ENCODE data around the gene IFNGR1.
"Not testable (repeated sequence)": the region's sequence is repeated elsewhere in the genome, so short reads cannot be mapped to it uniquely, and the experiment has no call there.

Gene IFNGR1

DNA sequence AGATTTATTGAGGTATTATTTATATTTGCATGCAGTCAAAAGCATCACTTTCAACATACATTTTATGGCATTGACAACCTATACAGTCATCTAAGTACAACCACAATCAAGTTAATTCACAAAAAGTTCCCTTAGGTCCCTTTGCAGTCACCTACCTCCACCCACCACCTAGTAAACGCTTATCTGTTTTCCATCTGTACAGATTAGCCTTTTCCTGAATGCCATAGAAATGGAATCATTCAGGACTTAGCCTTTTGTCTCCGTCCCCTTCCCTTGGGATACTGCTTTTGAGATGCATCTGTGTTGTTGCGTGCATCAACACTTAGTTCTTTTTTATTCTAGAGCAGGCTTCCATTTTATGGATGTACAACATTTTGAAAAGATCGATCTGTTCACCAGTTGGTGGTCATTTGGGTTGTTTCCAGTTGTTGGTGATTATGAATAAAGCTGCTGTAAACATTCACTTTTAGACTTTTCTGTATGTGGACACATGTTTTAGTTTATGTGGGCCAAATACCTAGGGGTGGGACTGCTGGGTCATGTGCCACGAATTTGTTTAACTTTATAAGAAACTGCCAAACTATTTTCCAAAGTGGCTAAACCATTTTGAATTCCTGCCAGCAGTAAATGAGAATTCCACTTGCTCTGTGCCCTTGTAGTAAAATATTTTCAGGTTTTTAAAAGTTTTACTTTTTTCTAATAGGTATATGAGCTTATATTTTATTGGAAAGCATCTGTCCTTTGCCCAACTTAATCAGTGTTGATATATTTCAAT lies 17.6 kb upstream of the IFNGR1 start:
- no peak for DNase-seq (ENCODE audit: low read depth in 2 of 2, low spot score in 1 of 2)

DNA sequence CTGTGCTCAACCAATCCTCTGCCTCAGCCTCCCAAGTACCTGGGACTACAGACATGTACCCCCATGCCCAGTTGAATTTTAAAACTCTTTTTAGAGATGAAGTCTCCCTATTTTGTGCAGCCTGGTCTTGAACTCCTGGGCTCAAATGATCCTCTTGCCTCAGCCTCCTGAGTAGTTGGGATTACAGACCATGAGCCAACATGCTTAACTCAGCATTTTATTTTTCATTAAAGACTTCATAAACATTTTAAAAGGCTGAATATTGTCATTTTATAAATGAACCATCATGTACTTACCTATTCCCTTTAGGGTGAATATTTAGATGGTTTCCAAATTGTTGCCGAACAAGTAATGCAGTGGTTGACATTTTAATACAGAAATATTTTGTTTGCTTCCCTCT lies 16.5 kb upstream of the IFNGR1 start:
- DNase-seq (ENCODE audit: low read depth in 2 of 2, low spot score in 1 of 2) = no peak

DNA sequence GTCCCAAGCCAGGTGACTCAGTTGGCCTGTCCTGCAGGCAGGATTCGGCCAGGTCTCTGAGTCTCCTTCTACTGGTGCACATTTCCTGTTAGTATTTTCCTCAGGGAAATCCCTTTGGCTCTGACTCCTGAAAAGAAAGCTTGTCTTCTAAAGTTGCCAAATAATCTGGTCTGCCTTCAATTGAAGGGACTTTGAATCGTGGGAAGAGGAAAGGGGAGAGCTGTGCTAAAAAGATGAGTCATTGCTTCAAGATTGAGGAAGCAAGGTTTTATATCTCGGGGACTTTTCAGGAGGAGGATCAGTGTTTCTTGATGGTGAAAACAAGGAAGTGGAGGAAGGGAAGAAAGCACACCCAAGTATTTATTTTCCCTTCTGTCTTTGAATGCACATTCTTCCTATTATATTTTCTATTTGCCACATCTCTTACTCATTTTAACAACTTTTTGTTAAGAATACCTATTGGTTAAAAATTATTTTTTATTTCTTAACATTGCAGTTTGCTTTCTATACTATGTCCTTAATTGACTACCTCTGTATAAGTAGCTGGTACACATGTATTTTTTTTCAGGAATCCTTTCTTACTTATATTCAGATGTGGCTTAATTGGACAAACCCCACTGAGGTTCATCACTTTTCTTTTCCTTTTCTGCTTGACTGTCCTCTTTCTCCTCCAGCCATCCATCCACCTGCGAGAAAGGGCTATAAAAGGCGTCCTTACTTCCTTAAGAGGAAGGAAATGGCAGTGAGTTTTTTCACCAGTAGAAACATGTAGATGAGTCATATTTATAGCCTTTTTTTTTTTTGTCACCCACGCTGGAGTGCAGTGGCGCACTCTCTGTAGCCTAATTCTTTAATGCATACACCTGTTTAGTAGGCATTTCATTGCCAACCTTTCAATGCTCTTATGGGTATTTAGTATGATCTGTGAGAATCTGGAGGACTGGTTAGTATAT lies 15.0 kb upstream of the IFNGR1 start:
- no peak for DNase-seq (ENCODE audit: low read depth in 2 of 2, low spot score in 1 of 2)

DNA sequence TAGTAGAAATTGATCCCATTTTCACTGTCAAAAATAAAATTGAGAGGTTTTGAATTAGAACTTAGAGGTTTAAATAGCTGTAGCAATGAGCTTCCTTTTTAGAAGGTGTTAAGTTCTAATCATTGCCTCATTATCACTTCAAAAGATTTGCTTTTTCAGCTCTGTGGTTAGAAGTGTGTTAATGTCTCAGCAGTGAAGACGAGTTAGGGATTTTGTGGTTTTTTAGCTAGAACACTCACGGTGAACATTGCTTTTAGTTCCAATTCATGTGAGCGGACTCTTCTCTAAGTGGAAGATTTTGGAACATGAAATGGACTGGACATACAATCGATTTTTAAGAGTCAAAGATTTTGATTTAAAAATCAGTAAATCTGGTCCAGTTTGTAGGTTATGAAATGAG lies 12.7 kb upstream of the IFNGR1 start:
- no peak for DNase-seq (ENCODE audit: low read depth in 2 of 2, low spot score in 1 of 2)

DNA sequence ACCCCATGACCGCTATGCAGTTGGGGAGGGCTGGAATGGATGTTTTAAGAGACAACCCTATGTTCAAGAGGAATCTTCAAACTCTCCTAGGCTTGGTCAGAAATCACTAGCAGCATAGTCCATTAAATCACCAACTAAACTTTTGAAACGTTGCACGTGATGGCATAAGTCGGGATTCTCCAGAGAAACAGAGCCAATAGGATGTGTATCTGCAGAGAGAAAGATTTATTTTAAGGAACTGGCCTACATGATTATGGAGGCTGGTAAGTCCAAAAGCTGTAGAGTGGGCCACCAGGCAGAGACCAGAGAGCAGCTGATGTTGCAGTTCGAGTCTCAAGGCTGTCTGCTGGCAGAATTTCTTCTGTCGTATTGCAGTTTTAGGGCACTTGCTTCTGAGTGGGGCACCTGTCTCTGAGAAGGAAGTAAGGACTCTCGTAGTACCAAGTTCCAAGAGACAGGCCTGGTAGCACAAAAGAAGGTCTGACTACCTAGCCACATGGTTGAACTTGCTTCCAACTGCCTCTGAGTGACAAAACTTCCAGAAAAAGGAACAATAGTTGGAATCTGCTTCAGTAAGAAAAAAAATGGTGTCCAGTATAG lies 11.9 kb upstream of the IFNGR1 start:
- no peak for DNase-seq (ENCODE audit: low read depth in 2 of 2, low spot score in 1 of 2)

DNA sequence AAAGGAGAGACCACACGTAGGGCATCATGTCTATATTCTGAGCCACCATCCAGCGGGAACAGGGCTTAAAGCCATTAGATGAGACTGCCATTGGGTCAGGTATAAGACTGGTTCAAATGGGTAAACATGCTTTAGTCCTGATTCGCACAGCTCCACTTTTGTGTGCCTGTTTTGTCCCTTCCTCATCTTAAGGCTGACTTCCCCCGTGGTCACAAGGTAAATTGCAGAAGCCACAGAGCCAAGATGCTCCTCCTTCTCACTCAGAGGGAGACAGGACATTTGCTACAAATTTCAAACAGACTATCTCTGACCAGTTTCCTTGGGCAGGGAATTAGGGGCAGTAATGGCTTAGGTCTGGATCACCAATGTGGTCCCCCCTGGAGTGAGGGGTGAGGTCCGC lies 11.4 kb upstream of the IFNGR1 start:
- DNase-seq (ENCODE audit: low read depth in 2 of 2, low spot score in 1 of 2) = no peak

DNA sequence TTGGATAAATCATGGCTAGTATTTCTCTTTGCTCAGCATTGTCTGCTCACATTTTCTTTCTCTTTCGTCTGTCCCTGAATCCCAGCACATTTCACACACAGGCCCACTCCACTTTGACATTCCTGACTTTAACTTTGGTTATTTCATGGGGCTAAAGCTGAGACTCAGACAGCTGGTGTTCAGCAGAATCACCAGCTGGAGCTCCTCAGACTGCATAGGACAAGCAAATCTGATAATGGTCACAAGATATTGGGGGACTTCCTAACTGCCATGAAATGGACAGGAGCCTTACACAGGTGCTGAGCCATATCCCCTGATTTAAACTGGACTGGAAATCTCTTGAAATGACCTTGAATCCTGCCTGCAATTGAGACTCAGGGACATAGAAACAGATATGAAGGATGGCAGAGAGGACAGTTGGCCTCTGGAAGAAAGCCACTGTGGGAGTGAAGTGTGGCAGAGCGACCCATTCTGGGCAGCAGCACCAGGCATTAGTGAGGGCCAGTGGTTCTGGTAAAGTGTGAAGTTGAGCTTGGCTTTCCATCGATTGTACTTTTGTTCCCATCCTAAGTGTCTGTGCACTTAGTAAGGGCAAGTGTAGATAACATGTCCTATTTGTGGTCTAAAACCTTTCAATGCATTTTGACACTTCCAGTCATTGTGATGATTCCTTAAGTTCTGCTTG lies 10.0 kb upstream of the IFNGR1 start:
- no peak for DNase-seq (ENCODE audit: low read depth in 2 of 2, low spot score in 1 of 2)

DNA sequence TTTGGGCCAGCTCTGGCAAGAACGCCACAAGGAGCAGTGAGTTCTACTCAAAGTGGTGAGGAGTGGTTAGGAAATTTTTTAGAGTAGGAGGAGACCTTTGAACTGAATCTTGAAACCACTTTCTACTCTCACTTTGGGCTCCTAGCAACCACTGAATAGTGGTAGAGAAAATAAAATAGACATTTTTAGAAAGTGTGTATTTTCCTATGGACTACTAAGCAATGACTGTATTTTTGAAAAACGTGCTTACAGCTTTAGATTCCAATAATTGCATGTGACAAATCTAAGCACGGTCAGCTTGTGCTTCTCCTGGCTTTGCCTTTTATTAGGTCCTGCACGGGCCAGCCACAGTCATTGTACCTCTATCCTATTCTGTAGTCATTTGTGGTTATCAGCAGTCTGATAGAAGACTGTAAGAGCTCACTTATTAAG lies 8.7 kb upstream of the IFNGR1 start:
- DNase-seq (ENCODE audit: low read depth in 2 of 2, low spot score in 1 of 2) = no peak

DNA sequence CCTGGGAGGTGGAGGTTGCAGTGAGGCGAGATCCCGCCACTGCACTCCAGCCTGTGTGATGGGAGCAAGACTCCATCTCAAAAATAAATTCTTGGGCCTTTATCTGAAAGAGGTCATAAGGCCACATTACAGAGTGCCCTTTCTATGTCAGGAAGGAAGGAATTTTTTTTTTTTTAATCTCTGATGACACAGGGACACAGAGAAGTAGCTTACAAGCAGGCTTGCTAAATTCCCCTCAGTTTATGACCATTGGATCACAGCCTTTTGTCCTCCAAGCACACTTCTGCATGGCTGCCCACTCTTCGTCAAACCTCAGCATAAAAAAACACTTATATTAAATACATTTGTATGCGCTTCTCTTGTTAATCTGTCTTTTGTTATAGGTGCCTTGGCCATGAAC lies 7.5 kb upstream of the IFNGR1 start:
- DNase-seq (ENCODE audit: low read depth in 2 of 2, low spot score in 1 of 2) = no peak

DNA sequence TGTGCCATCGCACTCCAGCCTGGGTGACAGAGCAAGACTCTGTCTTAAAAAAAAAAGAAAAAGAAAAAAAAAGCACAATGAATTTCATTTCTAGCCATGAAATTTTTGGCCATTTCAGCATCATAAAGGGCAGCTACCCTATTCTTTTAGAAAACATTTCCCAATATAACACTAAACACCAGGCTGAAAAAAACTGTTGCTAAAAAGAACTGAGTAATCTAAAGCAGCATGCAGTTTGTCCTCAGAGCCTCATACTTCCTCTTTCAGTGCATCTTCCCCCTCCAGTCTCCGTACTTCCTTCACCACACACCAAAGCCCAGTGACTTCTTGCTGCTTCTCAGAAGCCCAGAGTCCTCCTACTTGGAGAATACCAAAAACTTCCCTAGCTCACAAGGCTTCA lies 5.6 kb upstream of the IFNGR1 start:
- no peak for DNase-seq (ENCODE audit: low read depth in 2 of 2, low spot score in 1 of 2)

DNA sequence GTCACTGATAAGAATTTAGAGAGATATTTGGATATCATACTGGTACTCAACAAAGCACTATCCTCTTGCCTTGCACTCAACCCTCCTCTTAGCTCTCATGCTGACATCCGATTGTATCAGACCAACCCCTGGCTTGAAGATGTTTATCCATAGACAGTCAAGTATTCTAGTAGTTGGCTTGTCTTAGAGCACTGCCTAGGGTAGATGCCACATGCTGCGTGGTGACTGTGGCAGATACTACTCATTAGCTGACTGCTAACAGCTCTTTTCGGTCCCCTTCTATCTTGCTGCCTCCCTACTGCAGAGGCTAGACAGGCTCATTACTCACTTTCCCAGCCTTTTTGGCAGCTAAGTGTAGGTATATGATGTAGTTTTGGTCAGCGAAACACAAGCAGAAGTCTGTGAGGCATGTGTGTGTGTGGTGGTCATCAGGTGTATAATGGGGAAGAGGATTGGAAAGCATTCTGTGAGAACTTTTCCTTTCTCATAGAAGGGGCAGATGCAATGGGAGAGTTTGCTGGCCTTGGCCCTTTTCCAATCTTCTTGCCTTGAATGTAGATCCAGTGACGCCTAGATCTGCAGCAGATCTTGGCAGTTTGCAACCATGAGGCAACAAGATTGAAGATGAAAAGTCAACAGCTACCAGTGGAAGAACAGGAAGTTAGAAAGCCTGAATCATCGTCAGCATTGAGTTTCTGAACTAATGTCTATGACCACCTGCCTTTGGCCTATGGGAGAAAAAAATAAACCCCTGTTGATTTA lies 4.4 kb upstream of the IFNGR1 start:
- DNase-seq (ENCODE audit: low read depth in 2 of 2, low spot score in 1 of 2) = no peak

DNA sequence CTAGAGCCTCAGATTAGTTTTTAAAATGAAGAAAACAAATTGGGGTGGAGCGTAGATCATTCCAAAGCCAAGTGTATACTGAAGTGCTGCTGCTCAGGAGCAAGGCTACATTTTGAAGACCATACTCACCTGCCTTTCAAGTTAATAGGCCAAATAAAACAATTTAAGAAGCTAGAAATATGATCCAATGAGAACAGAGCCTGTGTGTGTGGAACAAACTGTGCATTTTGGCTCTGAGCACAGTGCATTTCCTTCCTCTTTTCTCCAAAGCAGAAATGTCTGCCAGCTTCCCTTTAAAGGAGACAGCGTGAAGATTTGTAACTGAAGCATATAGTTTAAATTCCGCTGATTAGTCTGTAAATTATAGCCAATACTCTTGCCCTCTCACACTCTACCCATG lies 3.2 kb upstream of the IFNGR1 start:
- no peak for DNase-seq (ENCODE audit: low read depth in 2 of 2, low spot score in 1 of 2)

DNA sequence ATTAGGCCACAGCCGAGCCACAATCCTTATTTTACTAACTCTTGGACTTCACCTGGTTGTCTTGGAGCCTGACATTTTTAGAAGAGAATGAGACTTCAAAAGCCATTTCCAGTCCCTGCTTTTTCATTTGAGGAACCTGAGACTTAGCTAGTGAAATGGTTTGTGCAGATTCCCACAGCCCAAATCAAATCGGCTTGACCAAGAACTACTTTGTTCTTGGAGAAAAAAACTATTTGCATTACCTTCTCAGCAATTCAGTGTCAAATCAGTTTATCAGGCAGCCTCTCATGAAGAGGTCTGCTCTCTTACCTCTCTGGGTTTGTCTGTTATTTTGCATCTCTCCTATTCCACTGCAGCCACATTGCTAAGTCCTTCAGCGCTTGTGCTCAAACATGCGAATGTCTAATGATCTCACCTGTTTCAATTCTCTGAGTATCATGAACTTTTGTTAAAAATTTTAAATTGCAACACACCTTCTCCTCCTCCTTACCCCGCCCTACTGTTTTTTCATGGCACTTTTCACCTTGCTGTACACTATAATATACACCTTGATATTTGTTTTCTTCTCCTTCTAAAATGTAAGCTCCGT lies 573 bp upstream of the IFNGR1 start:
- DNase-seq (ENCODE audit: low read depth in 2 of 2, low spot score in 1 of 2) = no peak

DNA sequence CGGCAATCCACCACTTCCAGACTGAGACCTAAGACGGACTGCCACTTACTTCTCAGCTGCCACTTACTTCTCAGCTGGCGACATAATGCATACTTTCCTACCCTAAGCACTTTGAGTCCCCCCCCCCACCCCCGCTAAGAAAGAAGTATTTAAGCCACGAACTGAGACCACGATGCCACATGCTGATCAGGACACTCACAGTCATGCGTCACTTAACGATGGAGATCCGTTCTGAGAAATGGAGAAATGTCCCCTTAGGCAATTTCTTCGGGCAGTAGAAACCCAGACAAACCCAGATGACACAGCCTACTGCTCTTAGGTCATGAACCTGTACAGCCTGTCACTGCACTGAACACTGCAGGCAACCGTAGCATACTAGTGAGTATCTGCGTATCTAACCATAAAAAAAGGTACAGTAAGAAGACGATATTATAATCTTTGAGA lies 690 bp downstream of the IFNGR1 start:
- DNase-seq (ENCODE audit: low read depth in 2 of 2, low spot score in 1 of 2) = no peak

DNA sequence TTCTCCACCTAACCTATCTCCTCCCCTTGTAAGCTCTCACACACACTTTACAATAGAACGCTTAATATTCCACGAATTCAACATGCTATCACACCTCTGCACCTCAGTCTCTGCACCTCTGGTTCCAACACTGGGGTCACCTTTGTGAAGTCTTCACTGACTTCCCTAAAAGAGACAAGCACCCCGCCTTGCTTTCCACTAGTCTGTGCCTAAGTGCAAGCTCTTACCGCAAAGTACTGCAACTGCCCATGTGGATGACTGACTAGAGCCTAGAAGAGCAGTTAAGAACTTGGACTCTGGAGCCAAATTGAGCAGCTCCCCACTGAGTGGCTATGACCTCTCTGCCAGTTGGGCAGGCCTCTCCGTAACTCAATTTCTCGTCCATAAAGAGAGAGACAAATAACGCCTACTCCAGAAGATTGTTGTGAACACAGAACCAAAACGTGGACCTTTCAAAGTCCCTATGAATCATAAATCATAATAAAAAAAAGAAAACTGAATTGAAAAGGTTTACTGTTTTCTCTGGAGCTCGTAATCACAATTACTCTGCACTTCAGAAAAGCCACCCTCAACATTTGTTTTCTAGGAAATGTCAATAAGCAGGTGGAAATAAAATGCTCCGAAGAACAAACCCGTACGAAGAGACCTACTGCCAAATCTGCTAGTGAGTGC lies 1.2 kb downstream of the IFNGR1 start:
- no peak for DNase-seq (ENCODE audit: low read depth in 2 of 2, low spot score in 1 of 2)

DNA sequence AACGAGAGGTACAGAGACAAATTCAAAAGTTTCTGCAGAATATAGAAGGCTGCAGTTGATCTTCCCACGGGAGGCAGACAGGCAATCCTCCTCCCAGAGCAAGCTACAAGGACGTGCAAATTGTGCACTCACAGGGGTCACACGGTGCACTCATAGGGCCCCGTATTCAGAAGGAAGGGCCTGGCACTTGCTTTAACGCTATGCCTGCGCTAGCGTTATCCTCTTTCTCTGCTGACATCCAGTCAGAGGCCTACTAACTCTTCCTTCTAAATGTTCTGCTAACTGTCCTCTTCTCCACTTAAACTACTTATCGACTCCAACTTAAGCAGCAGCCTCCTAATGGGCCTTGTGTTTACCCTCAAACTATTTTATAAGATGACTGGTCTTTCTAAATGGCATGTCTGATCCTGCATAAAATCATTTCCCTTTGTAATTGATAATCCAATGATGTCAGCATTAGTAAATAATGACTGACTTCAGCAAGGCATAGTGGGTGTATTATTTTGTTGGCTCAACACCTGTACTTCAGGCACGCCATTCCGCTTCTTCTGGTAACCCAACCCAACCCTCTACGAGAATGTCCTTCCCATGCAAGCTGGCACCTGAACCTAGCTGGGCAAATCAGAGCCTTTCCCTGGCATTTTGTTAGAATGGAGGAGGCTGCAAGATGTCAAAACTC lies 2.2 kb downstream of the IFNGR1 start:
- no peak for DNase-seq (ENCODE audit: low read depth in 2 of 2, low spot score in 1 of 2)

DNA sequence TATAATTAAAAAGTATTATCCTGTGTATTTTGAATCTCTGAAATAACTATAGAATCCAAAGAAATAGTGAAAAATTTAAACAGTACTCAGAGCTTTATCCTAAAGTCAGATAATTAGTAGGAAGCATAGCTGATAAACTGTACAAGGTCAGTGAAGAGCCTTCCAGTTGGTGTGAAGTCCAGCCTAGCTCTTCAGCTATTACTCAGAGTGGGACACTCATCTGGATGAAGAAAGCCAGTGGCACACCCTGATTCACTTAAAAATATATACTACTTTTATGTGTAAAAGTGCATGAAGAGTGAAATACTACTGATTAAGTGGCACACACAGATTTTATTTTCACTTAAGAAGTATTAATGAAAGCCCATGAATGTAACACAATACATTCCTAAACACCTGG lies 3.1 kb downstream of the IFNGR1 start:
- DNase-seq (ENCODE audit: low read depth in 2 of 2, low spot score in 1 of 2) = no peak

DNA sequence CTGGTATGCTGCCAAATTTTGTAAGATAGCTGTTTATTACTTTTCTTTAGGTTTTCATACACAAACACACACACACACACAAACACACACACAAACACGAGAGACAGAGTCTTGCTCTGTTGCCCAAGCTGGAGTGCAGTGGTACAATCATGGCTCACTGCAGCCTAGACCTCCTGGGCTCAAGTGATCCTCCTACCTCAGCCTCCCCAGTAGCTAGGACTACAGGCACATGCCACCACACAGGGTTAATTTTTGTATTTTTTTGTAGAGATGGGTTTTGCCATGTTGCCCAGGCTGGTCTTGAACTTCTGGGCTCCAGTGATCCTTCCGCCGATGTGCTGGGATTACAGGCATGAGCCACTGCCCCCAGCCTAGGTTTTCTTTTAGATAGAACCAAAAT lies 3.6 kb downstream of the IFNGR1 start:
- not testable (repeated sequence) for DNase-seq (ENCODE audit: low read depth in 2 of 2, low spot score in 1 of 2)

DNA sequence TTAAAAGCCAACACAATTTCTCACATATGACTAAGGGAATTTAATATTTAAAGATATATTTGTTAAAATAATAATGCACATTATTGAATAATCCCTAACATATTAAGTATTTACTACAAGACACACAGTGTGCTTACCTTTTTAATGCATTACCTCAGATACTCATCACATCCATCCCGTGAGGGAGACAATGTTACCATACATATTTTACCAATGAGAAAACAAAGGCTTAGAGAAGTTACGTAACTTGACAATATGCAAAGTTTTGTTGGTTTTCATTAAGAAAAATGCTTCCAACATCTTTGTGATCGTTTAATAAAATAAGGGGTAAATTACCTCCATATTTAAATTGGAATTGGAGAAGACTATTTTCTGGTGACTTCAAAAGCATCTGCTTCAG lies 4.3 kb downstream of the IFNGR1 start:
- DNase-seq (ENCODE audit: low read depth in 2 of 2, low spot score in 1 of 2) = no peak
